T-helper 2 cell treated with Interferon-gamma antibody and Interleukin-4, amounts not matched to agents 5 μg/mL and 100 μg/mL, for 36 hours (primary cell): ENCODE results near the gene PTPRCAP.
A peak's percentile ranks its signal among the peaks of the same experiment; 100 is the strongest.

ENCODE experiments used
- DNase-seq: peaks from one replicate; pipeline ENCODE4 v3.0.0; 2021; ENCODE audit warnings: low spot score
- H3K27ac Mint-ChIP-seq: one replicate; pipeline ENCODE4 v1.8.0; 2021; ENCODE audit warnings: mild to moderate bottlenecking, mixed read lengths
- H3K27me3 Mint-ChIP-seq: one replicate; pipeline ENCODE4 v1.8.0; 2021; ENCODE audit warnings: low read depth, mixed read lengths
- H3K36me3 Mint-ChIP-seq: one replicate; pipeline ENCODE4 v1.8.0; 2021; ENCODE audit warnings: low read depth, mixed read lengths
- H3K4me1 Mint-ChIP-seq: one replicate; pipeline ENCODE4 v1.8.0; 2021; ENCODE audit warnings: low read depth, mixed read lengths
- H3K4me3 Mint-ChIP-seq: one replicate; pipeline ENCODE4 v1.8.0; 2022; ENCODE audit warnings: mild to moderate bottlenecking, moderate library complexity, mixed read lengths
- H3K9me3 Mint-ChIP-seq: one replicate; pipeline ENCODE4 v1.8.0; 2021; ENCODE audit warnings: mixed read lengths

Gene PTPRCAP

DNA sequence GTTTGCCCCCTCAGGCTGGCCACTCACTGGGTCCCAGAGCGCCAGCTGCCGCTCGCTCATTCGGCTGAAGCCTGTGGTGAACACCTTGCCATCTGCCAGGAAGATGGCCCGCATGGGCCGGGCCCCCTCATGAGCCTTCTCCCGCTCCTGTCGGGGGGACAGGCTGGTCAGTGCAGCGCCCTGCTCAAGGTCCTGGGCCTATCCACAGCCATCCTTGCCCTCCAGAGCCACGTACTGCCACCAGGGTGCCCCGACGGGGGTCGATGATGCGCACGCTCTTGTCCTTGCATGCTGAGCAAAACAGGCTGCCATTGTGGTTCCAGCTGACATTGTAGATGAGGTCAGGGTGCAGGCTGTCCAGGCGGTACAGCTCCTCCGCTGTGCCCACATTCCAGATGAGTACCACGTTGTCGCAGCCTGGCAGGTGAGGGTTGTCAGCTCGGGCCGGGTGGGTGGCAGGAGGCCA is 3.6 kb upstream of the PTPRCAP start:
- DNase-seq, result no peak
- Mint-ChIP-seq H3K36me3 (peaks cover 30% of the 10 kb centered on the region), H3K27ac (peak overlapping the region; percentile 81), H3K4me3 (peak overlapping the region; percentile 29), H3K27me3 (no peaks in the 10 kb centered on the region), H3K9me3 (no peaks in the 10 kb centered on the region), H3K4me1 (peaks cover 52% of the 10 kb centered on the region)

DNA sequence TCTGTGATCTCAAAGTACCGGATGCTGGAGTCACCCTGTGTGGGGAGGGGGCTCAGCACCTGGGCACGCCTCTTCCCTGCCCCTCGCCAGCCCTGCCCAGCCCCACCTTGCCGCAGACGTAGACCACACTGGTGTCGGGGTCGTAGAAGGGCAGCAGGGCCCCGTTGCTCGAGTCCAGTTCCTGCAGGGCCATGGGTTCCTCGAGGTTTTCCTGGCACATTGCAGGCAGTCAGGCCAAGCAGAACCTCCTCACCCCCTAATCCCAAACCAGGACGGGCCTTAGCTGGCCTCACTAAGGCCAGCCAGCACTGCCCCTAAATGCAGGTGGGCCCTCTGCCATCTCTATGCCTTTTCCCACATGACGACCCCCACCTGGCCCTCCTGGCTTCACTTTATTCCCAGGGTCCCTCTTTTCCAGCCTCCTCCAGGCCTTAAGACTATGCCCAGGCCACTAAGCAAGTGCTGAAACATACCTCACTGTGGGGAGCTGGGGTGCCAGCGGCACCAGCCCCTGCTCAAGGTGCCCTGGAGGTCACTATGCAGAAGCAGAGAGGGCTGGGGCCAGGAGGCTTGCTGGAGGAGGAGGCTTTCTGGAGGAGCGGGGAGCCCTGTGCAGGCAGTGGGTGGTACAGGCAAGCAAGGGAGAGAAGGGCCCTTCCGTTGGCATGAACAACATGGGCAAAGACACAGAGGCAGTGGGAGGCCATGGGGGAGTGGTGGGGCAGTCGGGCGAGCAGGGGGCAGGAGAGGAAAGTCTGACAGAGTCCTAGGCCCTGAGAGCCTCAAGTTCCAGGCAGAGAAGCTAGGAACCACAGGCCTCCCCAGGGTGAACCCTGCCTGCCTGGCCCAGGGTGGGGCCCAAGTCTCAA is 3.0 kb upstream of the PTPRCAP start:
- peak overlapping the region; percentile 99 for H3K4me3 Mint-ChIP-seq
- H3K4me1 Mint-ChIP-seq, result peaks cover 46% of the 10 kb centered on the region
- DNase-seq, result no peak
- no peaks in the 10 kb centered on the region for H3K27me3 Mint-ChIP-seq
- no peaks in the 10 kb centered on the region for H3K9me3 Mint-ChIP-seq
- peak overlapping the region; percentile 97 for H3K27ac Mint-ChIP-seq
- H3K36me3 Mint-ChIP-seq, result peaks cover 33% of the 10 kb centered on the region

DNA sequence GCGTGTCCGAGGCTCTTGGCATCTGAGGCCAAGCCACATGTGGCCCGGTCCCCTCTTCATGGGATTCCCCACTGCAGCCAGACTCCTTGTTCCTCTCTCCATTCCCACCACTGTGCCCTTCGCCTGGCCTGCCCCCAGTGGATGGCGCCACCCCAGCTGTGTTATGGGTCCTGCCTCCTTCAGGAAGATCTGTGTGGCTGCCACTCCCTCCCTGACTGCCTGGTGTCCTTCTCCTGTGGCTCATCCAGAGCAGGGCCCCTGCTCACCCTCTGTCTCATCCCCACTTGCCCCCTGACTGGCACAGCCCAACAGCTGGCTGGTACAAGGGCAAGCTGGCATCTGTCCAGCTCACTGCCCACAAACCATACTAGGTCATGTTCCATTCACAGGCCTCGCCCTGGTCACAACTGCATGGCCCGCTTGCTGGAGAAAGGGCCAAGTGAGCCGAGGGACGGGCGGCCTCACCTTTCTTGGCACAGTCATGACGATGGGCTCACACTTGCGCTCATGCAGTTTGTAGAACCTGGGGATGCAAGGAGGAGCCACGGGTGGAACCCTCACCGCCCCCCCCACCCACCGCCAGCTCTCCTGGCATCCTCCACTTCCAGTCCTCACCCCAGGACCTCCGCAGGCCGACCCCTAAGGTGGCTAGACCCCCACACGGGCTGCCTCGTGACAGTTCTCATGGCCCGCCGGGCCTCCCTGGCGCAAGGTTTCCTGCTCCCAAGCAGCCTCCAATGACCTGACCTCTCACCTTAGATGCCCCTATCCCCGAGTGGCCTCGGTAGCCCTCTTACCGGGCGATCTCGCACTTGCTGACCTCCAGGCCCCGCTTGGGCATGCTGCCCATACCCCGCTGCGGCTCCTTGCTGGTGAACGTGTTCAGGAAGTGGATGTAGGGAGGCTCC is 2.1 kb upstream of the PTPRCAP start:
- peak overlapping the region; percentile 99 for H3K4me3 Mint-ChIP-seq
- DNase-seq, result peak; percentile 50
- H3K27ac Mint-ChIP-seq, result peak overlapping the region; percentile 97
- peaks cover 40% of the 10 kb centered on the region for H3K4me1 Mint-ChIP-seq
- H3K27me3 Mint-ChIP-seq, result no peaks in the 10 kb centered on the region
- H3K36me3 Mint-ChIP-seq, result peaks cover 37% of the 10 kb centered on the region
- H3K9me3 Mint-ChIP-seq, result no peaks in the 10 kb centered on the region

DNA sequence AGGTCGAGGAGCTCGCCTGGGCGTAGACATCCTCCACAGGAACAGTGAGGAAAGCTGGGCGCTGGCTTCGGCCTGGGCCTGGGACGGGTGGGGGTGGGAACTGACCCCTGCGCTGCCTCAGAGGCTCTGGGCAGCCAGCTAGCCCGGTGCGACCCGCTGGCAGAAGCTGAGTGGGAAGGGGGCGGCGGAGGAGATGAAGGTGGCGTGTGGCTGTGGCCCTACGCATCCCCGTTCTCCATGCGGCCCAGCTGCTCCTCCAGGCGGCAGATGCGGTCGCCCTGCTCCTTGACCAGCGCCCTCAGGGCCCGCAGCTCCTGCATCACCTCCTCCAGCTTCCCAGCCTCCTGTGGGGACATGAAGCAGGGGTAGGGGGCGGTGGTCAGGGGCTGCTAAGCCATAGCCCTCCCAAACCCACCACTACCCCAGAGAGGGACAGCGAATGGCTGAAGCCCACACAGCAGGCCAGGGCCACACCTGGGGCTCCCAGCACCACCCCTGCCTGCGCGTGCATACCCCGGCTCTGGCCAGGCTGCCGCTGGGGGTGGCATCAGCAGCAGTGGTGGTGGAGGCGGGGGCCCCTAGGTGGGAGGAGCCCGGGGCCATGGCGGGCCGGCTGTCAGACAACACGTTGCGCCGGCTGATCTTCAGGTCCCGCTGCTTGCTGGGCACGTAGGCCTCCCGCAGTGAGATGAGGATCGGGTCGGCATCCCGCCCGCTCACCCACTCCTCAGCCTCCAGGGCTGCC is 848 bp upstream of the PTPRCAP start:
- peak; percentile 81 for DNase-seq
- peaks cover 41% of the 10 kb centered on the region for H3K36me3 Mint-ChIP-seq

DNA sequence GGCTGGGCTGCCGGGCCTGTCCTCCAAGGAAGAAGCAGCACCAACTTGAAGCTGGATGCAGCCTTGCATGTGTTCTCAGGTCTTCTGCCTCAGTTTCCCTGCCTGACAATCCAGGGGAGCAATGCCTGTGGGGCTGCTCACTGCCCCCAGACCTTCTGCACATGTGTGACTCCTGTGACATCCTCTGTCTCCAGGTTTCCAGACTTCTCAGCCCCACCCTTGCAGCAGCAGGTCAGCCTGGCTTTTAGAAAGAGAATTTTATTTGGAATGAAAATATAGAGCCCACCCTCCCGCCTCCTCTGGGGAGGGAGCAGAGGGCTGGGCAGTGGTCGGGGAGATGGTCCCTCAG is 301 bp upstream of the PTPRCAP start:
- no peak for DNase-seq
- H3K9me3 Mint-ChIP-seq, result no peaks in the 10 kb centered on the region

More for the DNA sequence above, 848 bp upstream of the PTPRCAP start:
- peak overlapping the region; percentile 99 for H3K4me3 Mint-ChIP-seq
- no peaks in the 10 kb centered on the region for H3K27me3 Mint-ChIP-seq
- H3K9me3 Mint-ChIP-seq, result no peaks in the 10 kb centered on the region
- H3K27ac Mint-ChIP-seq, result peak overlapping the region; percentile 97
- peaks cover 40% of the 10 kb centered on the region for H3K4me1 Mint-ChIP-seq

DNA sequence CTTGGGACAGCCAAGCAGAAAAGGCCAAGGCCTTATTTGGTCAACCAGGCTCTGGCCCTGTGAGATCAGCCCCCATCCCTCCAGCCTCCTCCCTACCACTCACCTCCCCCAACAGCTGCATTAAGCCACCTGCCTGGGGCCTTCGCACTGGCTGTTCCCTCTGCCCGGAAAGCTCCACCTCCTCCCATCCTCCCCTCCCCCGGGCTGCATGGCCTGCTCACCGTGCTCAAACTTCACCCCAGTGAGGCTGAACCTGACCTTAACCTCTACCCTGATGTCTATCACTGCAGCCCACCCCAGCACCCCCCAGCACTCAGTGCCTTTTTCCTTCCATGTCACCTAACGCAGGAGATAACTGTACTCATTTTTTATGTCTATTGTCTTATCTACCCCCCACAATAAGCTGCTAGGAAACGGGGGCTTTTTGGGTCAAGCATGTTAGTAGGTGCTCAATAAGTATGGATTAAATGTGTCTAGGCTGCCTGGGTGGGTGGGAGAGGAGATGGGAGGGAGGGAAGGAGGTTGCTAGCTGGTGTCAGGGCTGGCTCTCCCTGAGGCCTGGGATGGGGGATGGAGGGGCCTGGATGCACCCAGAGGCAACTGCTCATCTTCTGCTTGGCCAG is 912 bp downstream of the PTPRCAP start:
- H3K4me3 Mint-ChIP-seq, result peak overlapping the region; percentile 99
- no peaks in the 10 kb centered on the region for H3K9me3 Mint-ChIP-seq
- peak overlapping the region; percentile 92 for H3K27ac Mint-ChIP-seq
- peak; percentile 60 for DNase-seq
- peaks cover 42% of the 10 kb centered on the region for H3K4me1 Mint-ChIP-seq
- peaks cover 47% of the 10 kb centered on the region for H3K36me3 Mint-ChIP-seq
- H3K27me3 Mint-ChIP-seq, result no peaks in the 10 kb centered on the region

More for the DNA sequence above, 301 bp upstream of the PTPRCAP start:
- Mint-ChIP-seq H3K4me1 (peaks cover 41% of the 10 kb centered on the region), H3K4me3 (peak overlapping the region; percentile 99), H3K36me3 (peaks cover 41% of the 10 kb centered on the region), H3K27me3 (no peaks in the 10 kb centered on the region), H3K27ac (peak overlapping the region; percentile 91)

DNA sequence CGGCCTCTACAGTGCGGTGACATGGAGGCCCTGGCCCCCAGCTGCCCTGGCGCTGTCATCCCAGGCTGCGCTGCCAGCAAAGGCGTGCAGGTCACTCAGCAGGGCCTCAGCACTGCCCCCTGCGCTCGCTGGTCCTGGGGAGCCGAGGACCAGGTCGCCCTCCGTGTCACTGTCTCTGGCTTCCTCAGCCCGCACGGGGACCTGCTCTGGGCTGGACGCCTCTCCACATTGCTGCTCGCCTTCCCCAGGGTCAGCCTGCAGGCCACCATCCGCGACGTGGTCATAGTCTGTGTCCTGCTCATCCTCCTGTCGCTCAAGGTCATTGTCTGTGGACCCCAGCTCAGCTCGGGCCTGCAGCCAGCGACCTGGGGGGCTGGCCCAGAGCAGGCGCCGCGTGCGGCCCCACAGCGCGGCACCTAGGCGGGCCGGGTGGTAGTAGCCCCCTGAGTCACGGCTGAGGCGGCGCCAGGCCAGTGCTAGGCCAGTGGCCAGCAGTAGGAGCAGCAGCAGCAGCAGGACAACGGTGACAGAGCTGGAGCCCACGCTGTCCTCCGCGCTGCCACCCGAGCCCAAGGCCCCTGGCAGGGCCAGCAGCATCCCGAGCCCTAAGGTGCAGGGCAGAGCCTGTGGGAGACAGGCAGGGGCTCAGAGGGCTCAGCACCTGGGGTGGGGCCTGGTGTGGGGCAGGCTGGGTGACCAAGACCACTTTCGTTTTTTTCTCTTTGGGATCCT is 1.6 kb downstream of the PTPRCAP start:
- Mint-ChIP-seq H3K27ac (peak overlapping the region; percentile 92), H3K4me1 (peaks cover 43% of the 10 kb centered on the region)
- no peak for DNase-seq

DNA sequence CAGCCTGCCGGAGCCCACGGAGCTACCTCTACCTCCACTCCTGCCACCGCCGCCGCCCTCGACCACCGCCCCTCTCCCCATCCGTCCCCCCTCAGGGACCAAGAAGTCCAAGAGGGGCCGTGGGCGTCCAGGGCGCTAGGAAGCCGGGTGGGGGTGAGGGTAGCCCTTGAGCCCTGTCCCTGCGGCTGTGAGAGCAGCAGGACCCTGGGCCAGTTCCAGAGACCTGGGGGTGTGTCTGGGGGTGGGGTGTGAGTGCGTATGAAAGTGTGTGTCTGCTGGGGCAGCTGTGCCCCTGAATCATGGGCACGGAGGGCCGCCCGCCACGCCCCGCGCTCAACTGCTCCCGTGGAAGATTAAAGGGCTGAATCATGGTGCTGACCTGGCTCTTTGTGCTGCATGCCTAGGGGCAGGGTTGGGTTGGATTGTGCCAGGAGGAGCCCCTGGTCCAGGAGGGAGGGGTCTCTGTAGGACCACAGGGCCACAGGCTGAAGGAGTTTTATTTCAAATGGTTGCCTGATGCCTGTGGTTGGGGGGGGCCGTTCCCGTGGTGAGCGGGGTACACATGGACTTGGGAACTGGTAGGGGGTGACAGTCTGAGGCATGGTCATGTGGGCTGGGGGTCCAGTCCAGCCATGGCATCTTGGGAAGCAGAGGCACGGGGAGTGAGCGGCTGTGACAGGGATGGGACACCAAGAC is 2.3 kb downstream of the PTPRCAP start:
- peak overlapping the region; percentile 99 for H3K4me3 Mint-ChIP-seq
- no peaks in the 10 kb centered on the region for H3K27me3 Mint-ChIP-seq
- no peaks in the 10 kb centered on the region for H3K9me3 Mint-ChIP-seq
- H3K27ac Mint-ChIP-seq, result peak overlapping the region; percentile 69
- peaks cover 50% of the 10 kb centered on the region for H3K36me3 Mint-ChIP-seq
- peaks cover 39% of the 10 kb centered on the region for H3K4me1 Mint-ChIP-seq
- DNase-seq, result no peak

More for the DNA sequence above, 1.6 kb downstream of the PTPRCAP start:
- H3K27me3 Mint-ChIP-seq, result no peaks in the 10 kb centered on the region
- H3K9me3 Mint-ChIP-seq, result no peaks in the 10 kb centered on the region
- H3K36me3 Mint-ChIP-seq, result peaks cover 48% of the 10 kb centered on the region
- peak overlapping the region; percentile 99 for H3K4me3 Mint-ChIP-seq

DNA sequence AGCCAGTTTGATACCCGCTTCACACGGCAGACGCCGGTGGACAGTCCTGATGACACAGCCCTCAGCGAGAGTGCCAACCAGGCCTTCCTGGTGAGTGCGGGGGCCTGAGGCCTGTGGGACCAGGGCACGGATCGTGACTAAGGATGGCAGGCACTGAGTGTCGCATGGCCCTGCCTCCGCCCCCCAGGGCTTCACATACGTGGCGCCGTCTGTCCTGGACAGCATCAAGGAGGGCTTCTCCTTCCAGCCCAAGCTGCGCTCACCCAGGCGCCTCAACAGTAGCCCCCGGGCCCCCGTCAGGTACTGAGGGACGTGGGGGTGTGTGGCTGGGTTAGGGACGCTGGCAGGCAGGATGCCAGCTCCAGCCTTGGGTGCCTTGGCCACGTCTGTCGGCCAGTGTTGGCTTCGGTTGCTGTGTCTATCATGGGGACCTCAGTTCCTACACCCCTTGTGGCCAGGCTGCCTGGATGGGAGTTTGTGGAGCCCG is 3.0 kb downstream of the PTPRCAP start:
- H3K9me3 Mint-ChIP-seq, result no peaks in the 10 kb centered on the region
- peaks cover 33% of the 10 kb centered on the region for H3K4me1 Mint-ChIP-seq
- no peaks in the 10 kb centered on the region for H3K27me3 Mint-ChIP-seq
- DNase-seq, result no peak
- peak overlapping the region; percentile 31 for H3K27ac Mint-ChIP-seq
- peak overlapping the region; percentile 40 for H3K4me3 Mint-ChIP-seq
- H3K36me3 Mint-ChIP-seq, result peaks cover 46% of the 10 kb centered on the region

DNA sequence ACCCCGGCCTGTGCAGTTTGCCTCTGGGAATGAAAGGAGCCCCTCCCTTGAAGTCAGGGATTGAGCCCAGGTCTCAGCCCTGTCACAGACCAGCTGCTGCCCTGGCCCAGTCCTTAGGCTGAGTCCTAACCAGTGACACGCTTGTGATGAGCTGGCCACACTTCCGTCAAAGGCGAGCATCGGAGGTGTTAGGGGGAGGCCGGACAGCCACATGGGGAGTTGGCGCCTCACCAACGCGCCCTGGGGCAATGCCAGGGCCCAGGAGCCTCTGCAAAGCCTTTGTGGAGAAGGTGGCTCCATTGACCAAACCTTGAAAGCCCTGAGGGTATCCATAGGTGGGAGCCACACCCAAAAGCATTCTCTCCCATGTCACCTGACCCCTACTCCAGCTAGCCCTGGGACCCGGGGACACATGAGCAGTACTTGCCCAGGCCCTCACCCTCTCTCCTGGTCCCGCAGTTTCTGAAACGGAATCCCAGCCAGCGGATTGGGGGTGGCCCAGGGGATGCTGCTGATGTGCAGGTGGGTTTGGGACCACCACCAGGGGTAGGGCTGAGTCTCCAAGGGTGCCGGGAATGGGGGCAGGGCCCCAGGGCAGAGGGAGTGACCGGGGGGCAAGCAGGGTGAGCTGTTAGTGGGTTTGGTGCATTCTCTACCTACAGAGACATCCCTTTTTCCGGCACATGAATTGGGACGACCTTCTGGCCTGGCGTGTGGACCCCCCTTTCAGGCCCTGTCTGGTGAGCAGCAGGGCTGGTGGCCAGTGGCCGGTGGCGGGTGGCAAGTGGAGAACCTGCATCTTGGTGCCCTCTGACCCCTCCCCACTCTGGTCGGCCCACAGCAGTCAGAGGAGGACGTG is 3.7 kb downstream of the PTPRCAP start:
- DNase-seq, result no peak
- H3K4me1 Mint-ChIP-seq, result peaks cover 29% of the 10 kb centered on the region
- H3K36me3 Mint-ChIP-seq, result peaks cover 40% of the 10 kb centered on the region
- no peaks in the 10 kb centered on the region for H3K27me3 Mint-ChIP-seq
- H3K4me3 Mint-ChIP-seq, result peak overlapping the region; percentile 40
- no peaks in the 10 kb centered on the region for H3K9me3 Mint-ChIP-seq
- H3K27ac Mint-ChIP-seq, result peak overlapping the region; percentile 55

DNA sequence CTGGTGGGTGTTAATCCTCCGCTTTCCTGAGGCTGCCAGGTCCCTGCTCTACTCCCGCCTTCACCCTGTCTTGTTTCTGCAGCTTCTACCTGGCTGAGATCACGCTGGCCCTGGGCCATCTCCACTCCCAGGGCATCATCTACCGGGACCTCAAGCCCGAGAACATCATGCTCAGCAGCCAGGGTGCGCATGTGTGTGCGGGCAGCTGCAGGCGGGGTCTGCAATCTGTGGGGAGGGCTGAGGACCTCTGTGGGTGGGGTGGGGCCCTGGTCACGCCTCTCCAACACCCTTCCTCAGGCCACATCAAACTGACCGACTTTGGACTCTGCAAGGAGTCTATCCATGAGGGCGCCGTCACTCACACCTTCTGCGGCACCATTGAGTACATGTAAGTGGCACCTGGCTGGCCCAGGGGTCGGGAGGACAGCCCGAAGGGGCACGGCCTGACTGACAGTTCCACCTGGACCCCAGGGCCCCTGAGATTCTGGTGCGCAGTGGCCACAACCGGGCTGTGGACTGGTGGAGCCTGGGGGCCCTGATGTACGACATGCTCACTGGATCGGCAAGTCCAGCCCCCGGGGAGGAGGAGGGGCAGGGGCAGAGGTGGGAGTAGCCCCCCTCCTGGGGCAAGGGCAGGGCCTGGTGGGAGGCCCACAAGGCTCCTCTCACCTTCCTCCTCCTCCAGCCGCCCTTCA is 4.7 kb downstream of the PTPRCAP start:
- H3K27ac Mint-ChIP-seq, result peak overlapping the region; percentile 89
- DNase-seq, result no peak
- peaks cover 39% of the 10 kb centered on the region for H3K36me3 Mint-ChIP-seq
- H3K27me3 Mint-ChIP-seq, result no peaks in the 10 kb centered on the region
- peaks cover 31% of the 10 kb centered on the region for H3K4me1 Mint-ChIP-seq
- no peaks in the 10 kb centered on the region for H3K9me3 Mint-ChIP-seq
- no peak overlapping the region for H3K4me3 Mint-ChIP-seq
